HG03066 (cell line): ENCODE data around the gene UVSSA.

Experiments
- ATAC-seq: cut with Tn5 transposase; IDR thresholded peaks from one replicate; pipeline ENCODE4 v1.9.1; 2021; ENCODE audit warnings: low read depth; ENCODE audit not compliant: unreplicated experiment

The UVSSA gene

DNA sequence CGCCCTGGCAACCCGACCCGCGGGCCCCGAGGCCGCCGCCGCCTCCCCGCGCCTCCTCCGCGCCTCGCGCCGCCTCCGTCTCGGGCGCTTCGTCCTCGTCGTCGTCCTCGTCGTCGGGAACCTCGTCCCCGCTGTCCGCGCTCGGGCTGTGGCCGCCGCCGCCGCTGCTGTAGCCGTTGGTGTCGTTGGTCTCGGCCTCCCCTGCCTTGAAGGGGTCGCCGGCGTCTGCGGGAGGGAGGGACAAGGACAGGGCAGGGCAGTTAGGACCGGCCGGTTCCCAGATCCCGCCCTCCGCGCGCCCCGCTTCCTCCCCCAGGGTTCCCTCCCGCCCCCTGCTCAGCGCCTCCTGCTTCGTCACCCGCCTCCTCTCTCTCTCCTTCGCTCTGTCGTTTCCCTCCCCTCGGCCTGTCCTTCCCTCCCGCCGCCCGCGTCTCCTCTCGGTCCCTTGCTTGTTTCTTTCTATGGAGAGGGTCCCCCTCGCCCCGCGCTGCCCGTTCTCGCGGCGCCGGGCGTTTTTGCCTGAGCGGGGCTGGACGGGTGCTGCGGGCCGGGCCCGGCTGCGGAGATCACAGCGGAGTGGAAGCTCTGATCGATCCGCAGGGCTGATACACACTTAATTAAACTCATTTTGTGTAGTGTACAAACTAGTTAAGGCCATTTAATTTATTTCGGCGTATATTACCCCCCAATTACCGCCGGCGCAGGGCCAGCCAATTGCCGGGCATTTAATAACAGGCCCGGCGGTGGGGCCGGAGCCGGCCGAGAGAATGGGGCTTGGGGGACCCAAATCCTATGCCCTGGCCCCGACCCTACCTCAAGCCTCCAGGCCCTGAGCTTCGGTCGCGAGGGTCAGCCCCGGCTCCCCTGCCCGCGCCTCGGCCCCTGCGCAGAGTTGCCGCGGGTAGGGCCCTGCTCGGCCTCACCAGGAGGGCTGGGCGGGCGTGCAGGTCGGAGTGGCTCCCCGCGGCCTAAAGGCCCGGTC, 56.9 kb downstream of the UVSSA start:
- no peak for ATAC-seq

DNA sequence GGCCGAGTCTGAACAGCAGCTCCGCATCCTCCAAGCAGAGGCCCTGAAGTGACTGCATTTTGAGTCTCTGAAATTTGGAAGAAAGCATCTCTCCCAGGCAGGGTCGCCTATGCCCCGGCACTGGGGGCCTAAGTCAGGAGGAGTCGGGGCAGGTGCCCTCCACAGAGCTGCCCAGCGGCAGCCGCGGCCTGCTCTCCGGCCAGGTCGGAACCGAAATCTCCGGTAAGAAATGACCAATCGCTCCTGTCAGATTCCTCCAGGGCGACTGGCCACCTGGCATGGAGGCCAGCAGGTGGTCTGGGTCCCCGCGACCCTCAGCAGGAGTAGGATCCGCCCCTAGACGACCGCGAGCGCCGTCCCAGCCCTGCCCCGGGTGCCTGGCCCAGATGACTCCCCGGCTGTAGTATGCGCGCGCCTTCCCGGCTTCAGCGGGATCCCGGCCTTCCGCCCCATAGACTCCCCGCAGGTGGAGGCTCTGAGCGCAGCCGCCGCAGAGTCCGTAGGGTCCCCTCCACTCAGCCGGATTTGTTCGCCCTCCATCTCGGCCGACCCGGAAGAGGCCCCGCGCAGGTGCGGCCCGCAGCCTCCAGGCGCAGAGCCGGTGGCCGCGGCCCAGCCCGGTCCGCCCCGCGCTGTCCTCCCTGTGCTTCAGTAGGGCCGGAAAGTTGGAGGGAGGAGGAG, 57.7 kb downstream of the UVSSA start:
- no peak for ATAC-seq

- no peak for ATAC-seq
These were observed 58.2 kb downstream of the UVSSA start for GRCh38 chr4:1405254-1405635.

- no peak for ATAC-seq
These were observed 58.8 kb downstream of the UVSSA start for GRCh38 chr4:1405636-1406393.

DNA sequence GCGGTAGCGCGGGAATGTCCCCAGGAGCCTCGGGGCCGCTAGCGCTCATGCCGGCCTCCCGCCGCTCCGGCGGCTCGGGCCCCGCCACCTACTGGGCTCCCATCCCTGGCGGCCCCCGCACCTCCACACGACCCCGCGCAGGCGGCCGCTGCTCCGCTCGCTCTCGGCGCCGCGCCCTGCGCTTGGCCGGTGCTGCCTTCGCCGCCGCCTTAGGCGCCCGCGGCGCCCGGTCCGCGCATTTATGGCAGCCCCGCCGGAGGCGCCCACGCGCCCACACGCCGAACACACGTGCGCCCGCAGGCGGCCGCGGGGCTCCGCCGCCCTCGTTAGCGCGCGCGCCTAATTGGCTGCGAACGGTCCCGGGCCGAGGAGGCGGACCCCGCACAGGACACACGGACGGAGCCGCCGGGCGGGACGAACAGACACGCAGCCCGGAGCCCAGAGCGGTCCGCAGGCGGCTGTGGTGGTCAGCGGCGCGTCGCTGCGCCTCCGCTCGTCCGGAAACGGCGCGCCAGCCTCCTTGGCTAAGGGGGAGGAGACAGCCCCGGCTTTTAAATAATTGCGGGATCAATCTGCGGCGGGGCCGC, 59.5 kb downstream of the UVSSA start, which contains the start of gene NKX1-1:
NKX1-1 (minus strand) TSS at position 49 of the 587 bp plus-strand sequence; CDS start at position 49, 0 bp downstream.
- ATAC-seq = no peak

- no peak for ATAC-seq
These were observed 60.1 kb downstream of the UVSSA start for GRCh38 chr4:1406981-1407656.

DNA sequence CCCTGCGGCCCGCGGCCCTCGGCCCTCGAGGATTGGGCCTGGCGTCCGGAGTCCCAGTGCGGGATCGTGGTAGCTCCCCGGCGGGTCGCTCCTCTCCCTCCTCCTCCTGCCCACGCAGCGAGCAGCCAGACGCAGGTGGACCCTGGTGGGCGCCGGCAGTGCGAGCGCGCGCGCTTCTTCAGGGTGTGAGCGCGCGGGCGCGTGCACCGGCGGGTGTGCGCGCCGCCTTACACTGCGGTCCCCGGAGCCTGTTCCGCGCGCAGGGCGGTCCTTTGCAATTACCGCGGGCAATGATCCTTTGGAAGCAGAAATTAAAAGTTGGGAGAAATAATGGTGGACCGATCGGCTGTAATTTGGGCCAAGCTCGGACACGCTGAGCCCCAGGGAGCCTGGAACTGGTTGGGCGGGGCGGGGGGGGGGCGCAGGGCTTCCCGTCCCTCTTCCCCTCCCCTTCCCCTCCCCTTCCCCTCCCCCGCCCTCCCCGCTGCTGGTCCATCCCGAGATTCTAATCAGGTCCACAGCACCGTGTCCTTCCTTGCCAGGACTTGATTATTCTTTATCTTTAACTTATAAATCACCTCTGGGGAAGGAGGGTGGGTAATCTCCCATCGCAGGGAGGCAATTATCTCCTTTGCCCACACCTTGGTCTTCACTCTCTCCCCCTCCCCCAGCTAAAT, 60.8 kb downstream of the UVSSA start:
- ATAC-seq = no peak

GRCh38 chr4:1408418-1408817, 61.4 kb downstream of the UVSSA start:
- ATAC-seq = no peak

GRCh38 chr4:1409079-1409478, 62.1 kb downstream of the UVSSA start:
- no peak for ATAC-seq

DNA sequence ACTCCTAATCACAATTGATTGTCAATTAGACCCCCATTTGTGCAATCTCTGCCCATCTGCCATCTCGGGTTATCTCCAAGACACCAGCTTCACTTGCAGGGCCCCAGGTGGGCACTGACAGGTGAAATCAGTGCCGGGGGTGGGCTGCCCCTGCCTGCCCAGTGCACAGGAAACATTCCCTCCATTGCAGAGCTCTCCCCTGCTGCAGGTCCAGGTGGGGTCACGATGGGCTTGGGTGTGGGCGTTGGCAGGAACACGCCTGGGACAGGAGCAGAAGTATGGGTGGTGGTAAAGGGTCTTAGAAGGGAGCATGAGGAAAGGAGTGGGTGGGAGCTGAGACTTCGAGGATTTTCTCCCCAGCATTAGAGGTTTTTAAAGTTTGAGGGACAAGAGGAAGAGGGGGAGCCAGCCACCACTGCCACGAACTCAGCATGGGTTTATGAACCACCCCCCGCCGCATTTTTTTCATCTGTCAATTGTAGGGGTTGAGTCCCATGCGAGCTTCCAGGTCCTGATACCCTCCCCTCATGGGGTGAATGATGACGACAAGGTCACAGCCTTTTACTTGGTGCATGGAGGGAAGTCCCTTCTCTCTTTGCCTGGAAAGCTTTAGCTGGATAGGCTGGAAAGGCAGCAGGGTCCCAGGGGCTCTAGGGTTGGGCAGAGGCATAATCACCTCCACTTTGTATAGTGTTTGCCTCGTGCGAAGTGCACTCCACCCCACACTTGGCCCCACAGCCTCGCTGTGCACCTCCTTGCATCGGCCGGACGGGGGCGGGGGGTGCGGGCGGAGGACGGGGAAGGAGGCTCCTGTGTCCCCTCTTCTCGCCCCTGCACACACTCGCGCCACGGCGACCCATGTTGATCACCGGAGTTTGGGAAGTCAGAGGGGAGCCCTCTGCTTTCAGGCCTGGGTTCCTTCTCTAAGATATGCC, 62.8 kb downstream of the UVSSA start:
- no peak for ATAC-seq

GRCh38 chr4:1410491-1411325, 63.7 kb downstream of the UVSSA start:
- ATAC-seq = no peak

- no peak for ATAC-seq
These were observed 64.7 kb downstream of the UVSSA start for GRCh38 chr4:1411436-1412375.

- no peak for ATAC-seq
These were observed 65.6 kb downstream of the UVSSA start for GRCh38 chr4:1412376-1413203.

DNA sequence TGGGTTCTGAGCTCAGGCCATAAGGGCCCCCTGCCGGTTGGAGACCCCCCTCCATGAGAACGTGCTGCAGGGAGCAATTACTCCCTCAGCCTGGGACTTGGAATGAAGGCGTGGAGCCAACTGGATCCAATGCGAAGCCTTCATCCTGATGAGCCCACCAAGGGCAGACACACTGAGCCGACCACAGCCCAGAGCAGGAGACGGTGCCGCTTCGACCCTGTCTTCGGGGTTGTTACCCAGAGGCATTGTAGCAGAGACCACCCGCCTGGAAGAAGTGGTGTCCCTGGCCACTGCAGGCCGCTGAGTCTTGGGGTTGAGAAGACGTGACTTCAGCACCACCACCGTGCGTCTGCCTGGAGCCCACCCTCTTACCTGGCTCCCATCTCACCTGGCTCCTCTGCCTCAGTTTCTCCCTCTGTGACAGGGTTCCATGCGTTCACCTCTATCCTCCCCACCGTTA, 66.2 kb downstream of the UVSSA start:
- ATAC-seq = no peak

DNA sequence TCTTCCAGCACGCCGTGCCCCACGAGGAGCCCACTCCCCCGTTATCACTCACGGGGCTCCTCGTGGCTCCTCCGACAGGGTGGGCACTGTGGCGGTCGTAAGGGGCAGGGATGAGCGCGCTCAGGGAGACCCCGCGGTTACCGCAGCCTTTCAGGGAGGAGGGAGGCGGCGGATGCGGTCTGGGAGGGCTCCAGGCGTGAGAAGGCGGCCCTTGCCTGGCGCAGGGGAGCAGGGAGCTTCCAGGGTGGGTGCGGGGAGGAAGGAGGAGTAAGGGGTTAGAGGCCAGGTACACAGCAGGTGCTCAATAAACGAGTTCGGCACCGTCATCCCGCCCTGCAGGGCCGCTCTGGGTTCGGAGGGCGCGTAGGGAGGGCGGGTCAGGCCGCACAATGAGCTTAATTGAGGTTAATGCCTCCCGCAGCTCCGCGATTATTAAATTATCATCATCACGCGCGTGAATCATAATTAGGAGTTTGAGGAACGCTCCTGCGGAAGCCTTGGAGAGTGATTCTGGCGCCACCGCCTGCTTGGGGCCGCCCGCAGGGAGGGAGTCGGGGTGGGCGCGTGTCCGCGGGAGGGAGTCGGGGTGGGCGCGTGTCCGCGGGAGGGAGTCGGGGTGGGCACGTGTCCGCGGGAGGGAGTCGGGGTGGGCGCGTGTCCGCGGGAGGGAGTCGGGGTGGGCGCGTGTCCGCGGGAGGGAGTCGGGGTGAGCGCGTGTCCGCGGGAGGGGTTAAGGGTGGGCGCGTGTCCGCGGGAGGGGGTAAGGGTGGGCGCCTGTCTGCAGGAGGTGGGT, 66.9 kb downstream of the UVSSA start:
- ATAC-seq = no peak
